K562 (cell line): Measurements from ENCODE around the gene SORCS2. TPM values are rescaled to one million over a fixed set of nuclear protein-coding genes. Genes with fewer than 3 reads are reported as not detected.

Source experiments
- ATAC-seq: fragments of 200-7000 bp; cut with Tn5 transposase; 3 replicates; pipeline ENCODE4 v1.9.1; 2020; ENCODE audit warnings: moderate library complexity
- BruUV-seq: library from RNA; stranded (reverse); fragments of 400-500 nt; replicated peaks from 2 replicates; lab custom pipeline; 2021; lab: Mats Ljungman, UMichigan
- CTCF ChIA-PET: fragments of 300-600 bp; formaldehyde crosslinking; extraction: SDS; loops from one replicate; lab custom pipeline; 2021; ENCODE audit warnings: low intra/inter-chr PET ratio; lab: Yijun Ruan, JAX
- POLR2A ChIA-PET: fragments of 300-600, 350-650 bp; sonication (Branson Sonifier 250); formaldehyde crosslinking; extraction: SDS; loops from one replicate; lab custom pipeline; 2021; ENCODE audit warnings: antibody characterized with exemption, inconsistent platforms; lab: Yijun Ruan, JAX
- DNase-seq, 4 experiments: peaks; one replicate each; pipeline versions ENCODE4 v3.0.0 to v3.0.0-alpha.2; 2011 to 2018; ENCODE audit warnings: low spot score in 3 of 4, mixed read lengths in 3 of 4; ENCODE audit errors: extremely low read depth in 1 of 4
- FAIRE-seq: peaks from 2 replicates; lab custom pipeline; 2011; peaks lifted over from hg19 to GRCh38; lab: Jason Lieb, UNC
- H2AFZ ChIP-seq: 2 replicates; pipeline ENCODE4 v1.6.0; 2011; ENCODE audit warnings: low read depth, low read length, control low read depth, inconsistent platforms
- H3K27ac ChIP-seq: fragments of 200-600 bp; 3 replicates; pipeline ENCODE4 v1.8.0; 2011; ENCODE audit warnings: low read depth, mild to moderate bottlenecking, control low read depth, inconsistent platforms, low read length, moderate library complexity, mixed read lengths; ENCODE audit errors: extremely low read depth
- H3K27me3 ChIP-seq, 2 experiments: fragments of 300-600 bp in 1 of 2; 2 replicates in 1 of 2; 3 replicates in 1 of 2; pipeline versions ENCODE4 v1.6.0 to v1.8.0; 2011; ENCODE audit warnings: inconsistent platforms in 2 of 2, low read length in 2 of 2, mild to moderate bottlenecking in 1 of 2, mixed read lengths in 1 of 2, moderate library complexity in 1 of 2; ENCODE audit not compliant: control insufficient read depth in 2 of 2, insufficient read depth in 2 of 2
- H3K36me3 ChIP-seq: fragments of 300-600 bp; 3 replicates; pipeline ENCODE4 v1.8.0; 2011; ENCODE audit warnings: mild to moderate bottlenecking, low read length, inconsistent platforms; ENCODE audit not compliant: control insufficient read depth, insufficient read depth
- H3K4me1 ChIP-seq, 2 experiments: fragments of 200-600 bp in 1 of 2; replicated peaks in 1 of 2; 2 replicates in 1 of 2; 3 replicates in 1 of 2; pipeline versions ENCODE4 v1.5.1 to v1.8.0; 2011; ENCODE audit warnings: inconsistent platforms in 2 of 2, low read length in 2 of 2, mild to moderate bottlenecking in 1 of 2, mixed read lengths in 1 of 2, moderate library complexity in 1 of 2; ENCODE audit not compliant: control insufficient read depth in 2 of 2, insufficient read depth in 2 of 2
- H3K4me2 ChIP-seq: 2 replicates; pipeline ENCODE4 v1.6.1; 2011; ENCODE audit warnings: low read length, control low read depth, inconsistent platforms, mixed read lengths; ENCODE audit not compliant: insufficient read depth
- H3K4me3 ChIP-seq: fragments of 200-600 bp; sonication (generic), shearing (Covaris generic); 2 replicates; pipeline ENCODE4 v1.5.1; 2016; ENCODE audit warnings: control low read depth, inconsistent platforms
- H3K79me2 ChIP-seq: fragments of 200-600 bp; 3 replicates; pipeline ENCODE4 v1.8.0; 2011; ENCODE audit warnings: low read length, inconsistent platforms; ENCODE audit not compliant: control insufficient read depth, insufficient read depth
- H3K9ac ChIP-seq, 2 experiments: 2 replicates each; pipeline versions ENCODE4 v1.6.0 to v1.6.1; 2011; ENCODE audit warnings: low read depth in 2 of 2, low read length in 2 of 2, control low read depth in 1 of 2, inconsistent platforms in 1 of 2, mild to moderate bottlenecking in 1 of 2, mixed read lengths in 1 of 2; ENCODE audit not compliant: insufficient read depth in 1 of 2
- H3K9me1 ChIP-seq: one replicate; pipeline ENCODE4 v1.6.0; 2011; ENCODE audit warnings: inconsistent platforms, mild to moderate bottlenecking, low read length, moderate library complexity; ENCODE audit not compliant: control insufficient read depth, insufficient read depth
- H3K9me3 ChIP-seq: replicated peaks from 2 replicates; pipeline ENCODE4 v1.5.1; 2011; ENCODE audit warnings: low read depth, low read length, inconsistent platforms; ENCODE audit not compliant: control insufficient read depth, insufficient read depth
- H4K20me1 ChIP-seq: replicated peaks from 2 replicates; pipeline ENCODE4 v1.6.1; 2011; ENCODE audit warnings: low read length, inconsistent platforms, mixed read lengths; ENCODE audit not compliant: control insufficient read depth, insufficient read depth
- ADNP ChIP-seq: fragments of 200-800 bp; sonication (Bioruptor generic); IDR thresholded peaks from 2 replicates; pipeline ENCODE4 v1.6.1; 2016; ENCODE audit warnings: missing genetic modification characterization, missing compliant biosample characterization
- CBX5 ChIP-seq: IDR thresholded peaks from 2 replicates; pipeline ENCODE4 v1.6.1; 2014; ENCODE audit warnings: low read depth, borderline replicate concordance
- CEBPG ChIP-seq, 3 experiments: fragments of 200-800 bp in 1 of 3; sonication (Bioruptor generic) in 1 of 3; sonication (generic) in 1 of 3; formaldehyde crosslinking in 1 of 3; IDR thresholded peaks in 2 of 3; conservative IDR thresholded peaks in 1 of 3; 2 replicates each; pipeline versions ENCODE4 v1.6.1 to v1.8.0; 2016 to 2022; ENCODE audit warnings: missing compliant biosample characterization in 2 of 3, missing genetic modification characterization in 2 of 3, mild to moderate bottlenecking in 1 of 3, missing genetic modification reagents in 1 of 3
- GABPB2 ChIP-seq: fragments of 250-450 bp; sonication (Bioruptor Pico); conservative IDR thresholded peaks from 2 replicates; pipeline ENCODE4 v1.5.1; 2021; ENCODE audit warnings: mild to moderate bottlenecking
- OTX1 ChIP-seq: fragments of 450-650 bp; formaldehyde crosslinking; IDR thresholded peaks from 2 replicates; pipeline ENCODE4 v1.4.0; 2022; ENCODE audit warnings: mild to moderate bottlenecking
- PHF8 ChIP-seq: fragments of 200-600 bp; sonication (generic); IDR thresholded peaks from 2 replicates; pipeline ENCODE4 v1.6.1; 2012; ENCODE audit warnings: mixed run types, mild to moderate bottlenecking, inconsistent platforms, low read length, moderate library complexity, borderline replicate concordance
- POU5F1 ChIP-seq: fragments of 150-350 bp; IDR thresholded peaks from 2 replicates; pipeline ENCODE4 v1.6.1; 2014; ENCODE audit warnings: borderline replicate concordance, low read length, low read depth, mild to moderate bottlenecking; ENCODE audit not compliant: partially characterized antibody
- SETDB1 ChIP-seq: IDR thresholded peaks from one replicate; pipeline ENCODE4 v1.6.1; 2012; ENCODE audit warnings: low read length, control low read depth, inconsistent platforms
- SMAD2 ChIP-seq: fragments of 150-350 bp; IDR thresholded peaks from 2 replicates; pipeline ENCODE4 v1.6.1; 2014; ENCODE audit warnings: low read depth, mild to moderate bottlenecking, low read length
- SMARCA5 ChIP-seq: fragments of 450-650 bp; IDR thresholded peaks from 2 replicates; pipeline ENCODE4 v1.6.1; 2016
- SOX6 ChIP-seq: fragments of 450-650 bp; IDR thresholded peaks from 2 replicates; pipeline ENCODE4 v1.6.1; 2014; ENCODE audit warnings: mild to moderate bottlenecking
- ZNF282 ChIP-seq: sonication (generic); formaldehyde crosslinking; IDR thresholded peaks from 2 replicates; pipeline ENCODE4 v1.8.1; 2023; ENCODE audit warnings: missing genetic modification reagents
- WGBS: fragments of 100-300 bp; shearing (Covaris generic); methylation state at CpG from one replicate; pipeline ENCODE4 v1.1.6; 2016; ENCODE audit warnings: low coverage, mixed read lengths; ENCODE audit not compliant: insufficient coverage; ENCODE audit errors: missing lambda C conversion rate; 5-methylcytosine and 5-hydroxymethylcytosine counted together
- in situ Hi-C: fragments of 300-500 bp; cut with MboI; formaldehyde crosslinking; loops from 4 replicates; pipeline ENCODE4 v1.15.0; 2018; ENCODE audit warnings: inconsistent platforms, mixed read lengths
- intact Hi-C: fragments of 100-400 bp; cut with micrococcal nuclease; formaldehyde crosslinking; loops from 2 replicates; pipeline ENCODE4 v1.14.2; 2022
- polyA plus RNA-seq, 8 experiments: library from polyadenylated mRNA; depleted of rRNA in 4 of 8; stranded (reverse) in 5 of 8; unstranded in 3 of 8; fragments of >200 nt; fragmentation: Nextera tagmentation in 2 of 8; fragmentation: Illumina TruSeq in 1 of 8; extraction: Ambion mirVana in 2 of 8; extraction: Trizol in 1 of 8; gene quantifications; 2 replicates each; pipeline versions ENCODE4 v1.2.1 to v1.2.3, GENCODE V29; 2011 to 2014; ENCODE audit warnings: inconsistent platforms in 1 of 8, missing spikeins in 1 of 8
- total RNA-seq, 7 experiments: library from RNA; depleted of rRNA in 6 of 7; stranded (reverse); fragments of >200 nt in 6 of 7; fragmentation: Illumina TruSeq in 2 of 7; extraction: Trizol in 2 of 7; gene quantifications; 2 replicates each; pipeline versions ENCODE4 v1.2.1 to v1.2.3, GENCODE V29; 2011 to 2021; ENCODE audit warnings: low replicate concordance in 1 of 7
- TF ChIP-seq, protein P1 (sequence below), 2 experiments: fragments of 200-800 bp in 1 of 2; sonication (Bioruptor generic) in 1 of 2; sonication (generic) in 1 of 2; formaldehyde crosslinking in 1 of 2; IDR thresholded peaks in 1 of 2; conservative IDR thresholded peaks in 1 of 2; 2 replicates each; pipeline versions ENCODE4 v1.5.0 to v1.6.1; 2016 to 2020; ENCODE audit warnings: missing compliant biosample characterization in 1 of 2, missing genetic modification characterization in 1 of 2, missing genetic modification reagents in 1 of 2
- TF ChIP-seq, protein P2 (sequence below): fragments of 250-450 bp; sonication (Bioruptor Pico); IDR thresholded peaks from 2 replicates; pipeline ENCODE4 v1.5.0; 2021

The SORCS2 gene
- total and polyA plus RNA-seq, 9 of the 15 experiments (the other 6 are each of a cell fraction or from before 2014, with no cell fraction given): not detected

DNA sequence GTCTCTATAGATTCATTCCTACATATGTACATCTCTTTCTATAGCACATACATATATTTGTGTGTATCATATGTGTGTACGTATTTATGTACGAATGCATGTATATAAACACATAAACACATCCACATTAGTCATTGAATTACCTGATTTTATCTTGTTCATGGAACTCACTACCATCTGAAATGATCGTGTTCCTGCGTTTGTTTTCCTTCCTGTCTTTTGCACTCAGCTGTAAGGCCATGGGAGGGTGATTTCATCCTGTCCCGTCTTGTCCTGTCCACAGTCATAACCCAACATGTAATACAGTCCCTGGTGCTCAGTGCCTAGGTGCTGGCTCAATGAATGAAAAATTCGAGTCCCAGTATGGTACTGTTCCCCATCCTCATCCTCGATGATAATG is 434.2 kb downstream of the SORCS2 start (continued):
- TF ChIP-seq CEBPG (CRISPR knock-in tag; IDR thresholded peaks at IDR 0.05): no peak
- TF ChIP-seq CEBPG (tag; conservative IDR thresholded peaks at IDR 0.05 in 1 of 2, IDR thresholded peaks at IDR 0.05 in 1 of 2): no peak
- TF ChIP-seq SMARCA5: no peak
- TF ChIP-seq, protein P1, sequence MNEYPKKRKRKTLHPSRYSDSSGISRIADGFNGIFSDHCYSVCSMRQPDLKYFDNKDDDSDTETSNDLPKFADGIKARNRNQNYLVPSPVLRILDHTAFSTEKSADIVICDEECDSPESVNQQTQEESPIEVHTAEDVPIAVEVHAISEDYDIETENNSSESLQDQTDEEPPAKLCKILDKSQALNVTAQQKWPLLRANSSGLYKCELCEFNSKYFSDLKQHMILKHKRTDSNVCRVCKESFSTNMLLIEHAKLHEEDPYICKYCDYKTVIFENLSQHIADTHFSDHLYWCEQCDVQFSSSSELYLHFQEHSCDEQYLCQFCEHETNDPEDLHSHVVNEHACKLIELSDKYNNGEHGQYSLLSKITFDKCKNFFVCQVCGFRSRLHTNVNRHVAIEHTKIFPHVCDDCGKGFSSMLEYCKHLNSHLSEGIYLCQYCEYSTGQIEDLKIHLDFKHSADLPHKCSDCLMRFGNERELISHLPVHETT (CRISPR knock-in tag; conservative IDR thresholded peaks at IDR 0.05 in 1 of 2, IDR thresholded peaks at IDR 0.05 in 1 of 2): no peak
- no peak for TF ChIP-seq OTX1 (CRISPR knock-in tag)
- no peak for TF ChIP-seq ADNP (tag)
- no peak for TF ChIP-seq SETDB1
- TF ChIP-seq ZNF282: no peak

DNA sequence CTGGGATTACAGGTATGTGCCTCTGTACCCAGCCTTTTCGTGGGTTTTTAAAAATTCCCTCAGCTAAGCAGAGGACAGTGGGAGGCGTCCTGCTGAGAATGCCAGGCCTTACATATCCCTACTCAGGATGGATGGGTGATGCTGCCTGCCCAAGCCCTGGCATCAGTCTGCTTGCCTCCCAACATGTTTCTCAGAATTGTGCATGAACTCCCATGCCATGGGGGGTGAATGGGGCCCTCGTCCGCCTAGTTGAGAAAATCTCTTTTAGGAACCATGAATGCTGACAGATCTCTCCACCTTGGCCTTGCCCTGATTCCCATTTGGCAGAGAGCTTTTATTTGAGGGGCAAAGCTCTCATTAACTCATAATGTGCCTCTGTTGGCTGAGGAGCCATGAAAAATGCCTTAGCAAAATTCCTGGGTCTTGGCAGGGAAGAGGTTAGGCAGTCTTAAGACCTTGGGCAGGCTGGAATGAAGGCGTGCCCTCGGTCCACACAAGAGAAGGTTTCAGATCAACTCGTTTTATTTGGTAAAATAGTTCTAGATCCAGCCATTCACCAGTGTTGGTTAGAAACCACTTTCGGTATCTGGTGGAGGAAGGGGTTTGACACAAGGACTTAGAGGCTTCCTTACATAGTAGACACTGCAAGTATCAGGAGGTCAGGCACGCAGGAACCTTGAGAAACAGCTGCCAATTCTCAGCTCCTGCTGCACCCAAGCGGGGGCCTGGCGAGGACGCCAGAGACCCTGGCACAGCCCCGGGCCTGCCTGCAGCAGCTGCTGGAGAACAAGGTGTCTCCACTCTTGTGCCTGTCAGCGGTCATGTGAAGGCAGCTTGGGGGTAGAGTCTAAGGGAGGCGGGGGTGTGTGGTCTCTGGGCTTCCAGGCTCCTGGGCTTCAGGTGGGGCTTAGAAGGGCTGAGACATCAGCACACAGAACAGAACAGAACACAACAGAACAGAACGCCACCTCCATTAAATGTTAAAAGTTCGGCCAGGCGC is 435.2 kb downstream of the SORCS2 start:
- no peak overlapping the region for H3K4me3 ChIP-seq
- no peaks in the 10 kb centered on the region for H3K36me3 ChIP-seq
- in situ Hi-C loops: no loop called here
- no peaks in the 10 kb centered on the region for H3K79me2 ChIP-seq
- CTCF ChIA-PET: no interaction called here
- H3K4me1 ChIP-seq: no peaks in the 10 kb centered on the region
- FAIRE-seq: no peak
- no peaks in the 10 kb centered on the region for H3K9me3 ChIP-seq
- no peak overlapping the region for H3K27ac ChIP-seq
- no peak for ATAC-seq
- H3K9ac ChIP-seq: no peak overlapping the region
- POLR2A ChIA-PET: interaction anchor here (1.0 kb wide), 1 partner anchor 10 kb away, joined by 5 read pairs; no protein-coding TSS in a partner anchor
- no peak for DNase-seq
- under 1% methylated on average over 15 of the region's 18 CpGs for WGBS
- H3K4me2 ChIP-seq: no peak overlapping the region
- no peaks in the 10 kb centered on the region for H3K9me1 ChIP-seq
- H3K27me3 ChIP-seq: peaks cover 0 to 25% of the 10 kb centered on the region in 2 experiments; a peak in 2 of 5 replicates
- no peaks in the 10 kb centered on the region for H4K20me1 ChIP-seq
- intact Hi-C loops: no loop called here
- no peak overlapping the region for H2AFZ ChIP-seq
- no TSS peak for BruUV-seq
- TF ChIP-seq POU5F1 (no peak), CBX5 (no peak), PHF8 (no peak), GABPB2 (CRISPR knock-in tag) (no peak), SMAD2 (no peak), SOX6 (no peak)
- TF ChIP-seq, protein P2, sequence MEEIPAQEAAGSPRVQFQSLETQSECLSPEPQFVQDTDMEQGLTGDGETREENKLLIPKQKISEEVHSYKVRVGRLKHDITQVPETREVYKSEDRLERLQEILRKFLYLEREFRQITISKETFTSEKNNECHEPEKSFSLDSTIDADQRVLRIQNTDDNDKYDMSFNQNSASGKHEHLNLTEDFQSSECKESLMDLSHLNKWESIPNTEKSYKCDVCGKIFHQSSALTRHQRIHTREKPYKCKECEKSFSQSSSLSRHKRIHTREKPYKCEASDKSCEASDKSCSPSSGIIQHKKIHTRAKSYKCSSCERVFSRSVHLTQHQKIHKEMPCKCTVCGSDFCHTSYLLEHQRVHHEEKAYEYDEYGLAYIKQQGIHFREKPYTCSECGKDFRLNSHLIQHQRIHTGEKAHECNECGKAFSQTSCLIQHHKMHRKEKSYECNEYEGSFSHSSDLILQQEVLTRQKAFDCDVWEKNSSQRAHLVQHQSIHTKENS (CRISPR knock-in tag): no peak
